Neuronal stem cell (in vitro differentiated cells): Measurements from ENCODE around the gene KIF21B.
A peak's percentile ranks its signal among the peaks of the same experiment; 100 is the strongest.
"Not testable (repeated sequence)": the region's sequence is repeated elsewhere in the genome, so short reads cannot be mapped to it uniquely, and the experiment has no call there.

Experiments
- DNase-seq: peaks from one replicate; pipeline ENCODE4 v3.0.0-alpha.2; 2013; ENCODE audit warnings: low spot score
- H2AFZ ChIP-seq: one replicate; pipeline ENCODE4 v1.6.1; 2013; ENCODE audit warnings: mild to moderate bottlenecking, low read length, inconsistent platforms
- H2AK5ac ChIP-seq: 2 replicates; pipeline ENCODE4 v1.6.1; 2013; ENCODE audit warnings: low read depth, mild to moderate bottlenecking, inconsistent platforms, low read length, moderate library complexity, mixed read lengths
- H2BK120ac ChIP-seq: 2 replicates; pipeline ENCODE4 v1.6.1; 2013; ENCODE audit warnings: low read depth, mild to moderate bottlenecking, inconsistent platforms, low read length, moderate library complexity, mixed read lengths
- H2BK12ac ChIP-seq: one replicate; pipeline ENCODE4 v1.6.1; 2013; ENCODE audit warnings: low read length, inconsistent platforms
- H2BK15ac ChIP-seq: 2 replicates; pipeline ENCODE4 v1.6.1; 2013; ENCODE audit warnings: mild to moderate bottlenecking, low read length, inconsistent platforms, mixed read lengths
- H2BK5ac ChIP-seq: one replicate; pipeline ENCODE4 v1.6.1; 2013; ENCODE audit warnings: inconsistent platforms, mild to moderate bottlenecking, low read length, moderate library complexity
- H3K14ac ChIP-seq: one replicate; pipeline ENCODE4 v1.6.1; 2013; ENCODE audit warnings: low read length, inconsistent platforms
- H3K18ac ChIP-seq: 2 replicates; pipeline ENCODE4 v1.6.1; 2013; ENCODE audit warnings: low read length, inconsistent platforms
- H3K23ac ChIP-seq: 2 replicates; pipeline ENCODE4 v1.6.1; 2013; ENCODE audit warnings: low read depth, mild to moderate bottlenecking, mixed read lengths, low read length, inconsistent platforms; ENCODE audit not compliant: poor library complexity
- H3K27ac ChIP-seq: replicated peaks from 3 replicates; pipeline ENCODE4 v1.5.1; 2013; ENCODE audit warnings: low read length, inconsistent platforms
- H3K27me3 ChIP-seq, 3 experiments: 2 replicates each; pipeline ENCODE4 v1.6.1; 2013; ENCODE audit warnings: low read length in 3 of 3, mild to moderate bottlenecking in 2 of 3, inconsistent platforms in 1 of 3, low read depth in 1 of 3, mixed read lengths in 1 of 3, moderate library complexity in 1 of 3; ENCODE audit not compliant: control insufficient read depth in 3 of 3, insufficient read depth in 3 of 3
- H3K36me3 ChIP-seq, 2 donors: replicated peaks in 1 of 2; 2 replicates each; pipeline ENCODE4 v1.6.1; 2013; ENCODE audit warnings: low read length in 2 of 2; ENCODE audit not compliant: control insufficient read depth in 2 of 2, insufficient read depth in 2 of 2
- H3K4ac ChIP-seq: 2 replicates; pipeline ENCODE4 v1.6.1; 2013; ENCODE audit warnings: inconsistent platforms, mild to moderate bottlenecking, low read length, moderate library complexity
- H3K4me1 ChIP-seq, 2 donors: 1 replicate in 1 of 2; 2 replicates in 1 of 2; pipeline ENCODE4 v1.6.1; 2013; ENCODE audit warnings: low read length in 2 of 2, low read depth in 1 of 2; ENCODE audit not compliant: control insufficient read depth in 2 of 2, insufficient read depth in 1 of 2
- H3K4me2 ChIP-seq: one replicate; pipeline ENCODE4 v1.6.1; 2013; ENCODE audit warnings: mild to moderate bottlenecking, low read length, inconsistent platforms; ENCODE audit not compliant: insufficient read depth, poor library complexity, severe bottlenecking
- H3K4me3 ChIP-seq, 2 donors: 2 replicates each; pipeline ENCODE4 v1.5.1; 2013; ENCODE audit warnings: low read length in 2 of 2, mild to moderate bottlenecking in 2 of 2, inconsistent platforms in 1 of 2, moderate library complexity in 1 of 2
- H3K79me1 ChIP-seq: one replicate; pipeline ENCODE4 v1.6.1; 2013; ENCODE audit warnings: low read depth, mild to moderate bottlenecking, inconsistent platforms, low read length, moderate library complexity
- H3K9ac ChIP-seq: one replicate; pipeline ENCODE4 v1.6.1; 2013; ENCODE audit warnings: mild to moderate bottlenecking, low read depth, low read length, inconsistent platforms; ENCODE audit not compliant: poor library complexity
- H3K9me3 ChIP-seq, 2 donors: replicated peaks in 1 of 2; 2 replicates each; pipeline versions ENCODE3 to v1.6.1; 2013; ENCODE audit warnings: low read length in 2 of 2, mild to moderate bottlenecking in 2 of 2, inconsistent platforms in 1 of 2, low read depth in 1 of 2, mixed read lengths in 1 of 2, moderate library complexity in 1 of 2; ENCODE audit not compliant: control insufficient read depth in 2 of 2, insufficient read depth in 1 of 2
- H4K8ac ChIP-seq: one replicate; pipeline ENCODE4 v1.6.1; 2013; ENCODE audit warnings: low read depth, mild to moderate bottlenecking, inconsistent platforms, low read length, moderate library complexity
- H4K91ac ChIP-seq: one replicate; pipeline ENCODE4 v1.6.1; 2013; ENCODE audit warnings: low read length, low read depth, mild to moderate bottlenecking, inconsistent platforms; ENCODE audit not compliant: poor library complexity
- WGBS, 2 donors: extraction: QIAGEN DNeasy Blood & Tissue Kit; methylation state at CpG; one replicate each; pipeline ENCODE4 v1.1.7; 2013; ENCODE audit warnings: missing lambda C conversion rate in 2 of 2, mixed read lengths in 1 of 2; ENCODE audit not compliant: insufficient read length in 2 of 2, insufficient replicate concordance in 1 of 2; ENCODE audit errors: extremely low coverage in 2 of 2; 5-methylcytosine and 5-hydroxymethylcytosine counted together

Gene KIF21B

DNA sequence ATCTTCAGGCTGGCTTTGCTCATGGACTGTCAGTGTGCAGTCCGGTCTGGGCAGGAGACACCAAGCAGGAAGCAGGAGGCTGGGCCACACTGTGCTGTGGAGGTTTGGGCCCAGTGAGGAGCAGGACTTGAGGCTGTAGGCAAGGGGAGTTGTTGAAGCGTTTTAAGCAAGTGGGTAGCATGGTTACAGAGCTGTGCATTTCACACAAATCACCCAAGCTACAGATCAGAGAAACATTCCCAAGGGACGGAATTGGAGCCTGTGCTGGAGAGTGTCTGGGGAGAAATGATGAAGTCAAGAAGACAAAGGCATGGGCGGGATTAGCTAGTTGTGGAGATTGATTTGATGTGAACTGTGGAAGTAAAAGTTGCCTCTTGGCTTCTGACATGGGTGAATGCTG, 60.9 kb downstream of the KIF21B start:
- WGBS, 2 donors: no CpG with 5 or more reads among the region's 4 CpGs

DNA sequence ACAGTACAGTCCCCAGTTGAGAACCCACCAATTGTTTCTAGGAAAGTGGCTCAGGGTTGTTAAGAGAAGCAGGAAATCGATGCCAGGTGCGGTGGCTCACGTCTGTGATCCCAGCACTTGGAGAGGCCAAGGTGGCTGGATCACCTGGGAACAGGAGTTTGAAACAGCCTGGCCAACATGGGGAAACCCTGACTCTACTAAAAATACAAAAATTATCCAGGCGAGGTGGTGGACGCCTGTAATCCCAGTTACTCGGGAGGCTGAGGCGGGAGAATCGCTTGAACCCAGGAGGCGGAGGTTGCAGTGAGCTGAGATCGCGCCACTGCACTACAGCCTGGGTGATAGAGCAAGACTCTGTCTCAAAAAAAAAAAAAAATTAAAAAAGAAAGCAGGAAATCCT, 61.4 kb downstream of the KIF21B start:
- not testable (repeated sequence) for H2AK5ac ChIP-seq, H3K4ac ChIP-seq, H3K4me3 ChIP-seq, H3K4me2 ChIP-seq, H3K36me3 ChIP-seq, H3K14ac ChIP-seq, H2BK12ac ChIP-seq, DNase-seq, H3K27me3 ChIP-seq, H2AFZ ChIP-seq, H3K27ac ChIP-seq, H3K18ac ChIP-seq, H4K91ac ChIP-seq, H3K79me1 ChIP-seq, H2BK120ac ChIP-seq, H3K9me3 ChIP-seq, H2BK15ac ChIP-seq, H2BK5ac ChIP-seq, H4K8ac ChIP-seq, H3K23ac ChIP-seq, H3K9ac ChIP-seq
- no CpG with 5 or more reads among the region's 11 CpGs for WGBS, 2 donors
- H3K4me1 ChIP-seq: peaks cover 10 to 12% of the 10 kb centered on the region in 2 donors

More for the DNA sequence above, 60.9 kb downstream of the KIF21B start:
- Histone ChIP-seq H2BK12ac (no peak overlapping the region), H3K18ac (no peak overlapping the region), H4K8ac (no peak overlapping the region), H2AFZ (no peak overlapping the region), H3K79me1 (no peaks in the 10 kb centered on the region), H2AK5ac (no peak overlapping the region), H3K23ac (no peak overlapping the region), H3K27me3 (no peaks in the 10 kb centered on the region), H3K9ac (no peak overlapping the region), H3K9me3 (no peaks in the 10 kb centered on the region), H3K4me3 (no peak overlapping the region), H3K14ac (no peak overlapping the region), H2BK120ac (no peak overlapping the region), H2BK5ac (no peak overlapping the region), H3K4me1 (peaks cover 10 to 12% of the 10 kb centered on the region in 2 donors), H3K36me3 (no peaks in the 10 kb centered on the region), H2BK15ac (no peak overlapping the region), H3K4me2 (no peak overlapping the region), H3K4ac (no peak overlapping the region), H3K27ac (no peak overlapping the region), H4K91ac (no peak overlapping the region)
- no peak for DNase-seq

DNA sequence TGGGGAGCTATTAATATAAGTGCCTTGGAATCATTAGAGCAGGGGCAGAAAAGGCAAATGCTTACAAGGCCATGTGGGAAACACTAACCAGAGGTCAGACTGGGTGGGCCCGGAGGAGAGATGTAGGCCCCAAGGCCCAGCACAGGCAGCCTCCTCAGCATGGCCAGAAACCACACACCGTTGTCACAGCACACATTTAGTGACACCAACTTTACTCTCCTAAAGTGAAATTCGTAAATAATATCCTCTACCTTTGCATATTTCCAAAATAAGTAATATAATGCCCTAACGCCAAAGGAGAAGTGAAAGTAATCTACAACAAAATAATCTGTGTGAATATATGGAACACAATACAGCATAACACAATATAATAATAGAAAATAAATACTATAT, 62.6 kb downstream of the KIF21B start:
- no peaks in the 10 kb centered on the region for H3K27me3 ChIP-seq
- H3K27ac ChIP-seq: no peak overlapping the region
- H3K14ac ChIP-seq: no peak overlapping the region
- no CpG with 5 or more reads among the region's 4 CpGs for WGBS, 2 donors
- no peak overlapping the region for H2BK120ac ChIP-seq
- no peak overlapping the region for H3K4me2 ChIP-seq
- no peak overlapping the region for H3K4me3 ChIP-seq
- no peak overlapping the region for H4K91ac ChIP-seq
- H2AK5ac ChIP-seq: no peak overlapping the region
- no peaks in the 10 kb centered on the region for H3K79me1 ChIP-seq
- H2BK12ac ChIP-seq: no peak overlapping the region
- H3K9me3 ChIP-seq: no peaks in the 10 kb centered on the region
- no peak overlapping the region for H3K18ac ChIP-seq
- no peak overlapping the region for H2BK15ac ChIP-seq
- no peaks in the 10 kb centered on the region for H3K36me3 ChIP-seq
- no peak overlapping the region for H3K4ac ChIP-seq
- H2AFZ ChIP-seq: no peak overlapping the region
- H3K9ac ChIP-seq: no peak overlapping the region
- no peak overlapping the region for H3K23ac ChIP-seq
- peaks cover 10 to 12% of the 10 kb centered on the region in 2 donors for H3K4me1 ChIP-seq
- no peak overlapping the region for H4K8ac ChIP-seq
- no peak for DNase-seq
- no peak overlapping the region for H2BK5ac ChIP-seq

DNA sequence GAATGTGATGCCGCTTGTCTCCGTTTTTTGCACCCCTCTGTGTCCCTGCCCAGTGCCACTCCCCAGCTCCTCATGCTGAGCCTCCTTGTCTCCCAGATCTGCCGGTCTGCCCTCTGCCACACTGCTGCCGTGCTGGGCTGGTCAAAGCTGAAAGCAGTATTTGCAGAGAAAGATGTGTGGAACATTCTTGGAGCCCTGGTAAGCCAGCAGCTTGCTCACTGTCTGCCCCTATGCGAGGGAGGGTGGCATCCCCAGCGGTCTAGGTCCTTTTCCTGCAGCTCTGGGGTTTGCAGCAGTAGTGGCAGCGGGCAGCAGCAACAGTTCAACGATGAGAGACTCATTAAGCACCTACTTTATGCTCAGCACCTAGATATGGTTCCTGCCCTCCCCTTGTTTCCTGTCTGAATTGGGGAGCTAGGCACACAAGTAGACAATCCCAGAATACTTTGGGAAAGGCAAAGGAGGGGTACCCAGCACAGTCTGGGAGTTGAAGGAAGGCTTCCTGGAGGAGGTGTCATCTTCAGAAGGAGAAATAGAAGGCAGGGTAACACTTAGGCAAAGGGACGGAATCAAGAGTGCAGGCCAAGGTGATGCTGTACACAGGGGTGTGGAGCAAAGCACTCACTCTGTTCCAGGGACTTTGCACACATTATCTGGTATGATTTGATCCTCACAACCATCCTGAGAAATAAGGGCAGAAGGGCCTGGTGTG, 63.1 kb downstream of the KIF21B start:
- no CpG with 5 or more reads among the region's 9 CpGs for WGBS, 2 donors

More for the DNA sequence above, 63.1 kb downstream of the KIF21B start:
- Histone ChIP-seq H2BK120ac (no peak overlapping the region), H3K14ac (peak overlapping the region; percentile 60), H4K8ac (no peak overlapping the region), H3K18ac (peak overlapping the region; percentile 8), H3K27me3 (no peaks in the 10 kb centered on the region), H4K91ac (no peak overlapping the region), H2BK15ac (peak overlapping the region; percentile 28), H2BK12ac (no peak overlapping the region), H3K79me1 (no peaks in the 10 kb centered on the region), H2BK5ac (no peak overlapping the region), H3K4ac (no peak overlapping the region), H2AFZ (peak overlapping the region; percentile 86), H3K4me2 (no peak overlapping the region), H3K36me3 (no peaks in the 10 kb centered on the region), H3K4me1 (peaks cover 10 to 12% of the 10 kb centered on the region in 2 donors), H3K23ac (peak overlapping the region; percentile 43), H3K9me3 (no peaks in the 10 kb centered on the region), H2AK5ac (no peak overlapping the region), H3K4me3 (no peak overlapping the region), H3K27ac (no peak overlapping the region), H3K9ac (no peak overlapping the region)
- no peak for DNase-seq
